Measurements from ENCODE around the gene KCNJ6. TPM values are rescaled to one million over a fixed set of nuclear protein-coding genes. Genes with fewer than 3 reads are reported as not detected.

KCNJ6 gene
- total and polyA plus RNA-seq, 2 of the 8 experiments (the other 6 are each of a cell fraction or from before 2014, with no cell fraction given) = 0.51 to 1.2 TPM

- Histone ChIP-seq H3K9ac (replicated peaks in 1 of 4; ENCODE audit: extremely low read depth in 1 of 4, low read depth in 3 of 4, low read length in 3 of 4) (no peak overlapping the region), H2BK15ac (ENCODE audit: low read length) (no peak overlapping the region), H3K4ac (replicated peaks; ENCODE audit: insufficient read length, low read depth, low read length) (no peak overlapping the region), H2BK120ac (replicated peaks; ENCODE audit: low read depth, low read length) (no peak overlapping the region), H4K91ac (replicated peaks; ENCODE audit: insufficient read length, low read length) (no peak overlapping the region), H3K27ac (ENCODE audit: low read depth, low read length) (no peak overlapping the region), H3K23me2 (ENCODE audit: low read depth, low read length) (no peaks in the 10 kb centered on the region), H3K14ac (ENCODE audit: insufficient read length) (no peak overlapping the region), H3K18ac (ENCODE audit: extremely low read depth, low read length) (no peak overlapping the region), H3K27me3 (replicated peaks in 1 of 4; ENCODE audit: control insufficient read depth in 3 of 4, extremely low read depth in 1 of 4, insufficient read depth in 3 of 4, low read length in 3 of 4) (no peaks in the 10 kb centered on the region; a peak in 1 of 7 replicates), H3K9me3 (ENCODE audit: insufficient read depth in 2 of 2, low read depth in 1 of 2, low read length in 1 of 2) (peaks cover 12 to 13% of the 10 kb centered on the region in 2 experiments; a peak in 3 of 4 replicates), H2BK20ac (ENCODE audit: low read length) (no peak overlapping the region), H4K5ac (ENCODE audit: insufficient read length, low read depth, low read length) (no peak overlapping the region), H2BK12ac (ENCODE audit: low read depth, low read length) (no peak overlapping the region), H3K4me1 (replicated peaks in 1 of 4; ENCODE audit: control insufficient read depth in 3 of 4, insufficient read depth in 4 of 4, low read length in 3 of 4) (no peaks in the 10 kb centered on the region), H3K79me2 (ENCODE audit: control insufficient read depth in 1 of 2, insufficient read depth in 2 of 2, low read length in 2 of 2) (no peaks in the 10 kb centered on the region), H3K4me3 (ENCODE audit: extremely low read depth in 1 of 4, insufficient read depth in 2 of 4, low read depth in 3 of 4, low read length in 4 of 4) (no peak overlapping the region), H3K36me3 (ENCODE audit: control insufficient read depth in 2 of 4, insufficient read depth in 4 of 4, low read length in 3 of 4) (no peaks in the 10 kb centered on the region), H4K8ac (ENCODE audit: extremely low read depth, insufficient read depth, low read length) (no peak overlapping the region), H2AFZ (ENCODE audit: low read length) (no peak overlapping the region), H3K79me1 (ENCODE audit: low read depth, low read length) (no peaks in the 10 kb centered on the region), H3K4me2 (ENCODE audit: insufficient read depth in 1 of 2, low read depth in 2 of 2, low read length in 2 of 2) (no peak overlapping the region), H2AK5ac (ENCODE audit: low read depth, low read length) (no peak overlapping the region), H3K23ac (ENCODE audit: insufficient read length) (no peak overlapping the region), H3K56ac (replicated peaks; ENCODE audit: insufficient read length, low read depth, low read length) (no peak overlapping the region), H4K20me1 (replicated peaks in 1 of 2; ENCODE audit: control insufficient read depth in 1 of 2, insufficient read depth in 2 of 2, low read length in 2 of 2) (no peaks in the 10 kb centered on the region), H2BK5ac (ENCODE audit: low read depth, low read length) (no peak overlapping the region)
- ChIA-PET POLR2A (ENCODE audit: partially characterized antibody) (no interaction called here), CTCF (ENCODE audit: partially characterized antibody) (interaction anchor here (1.1 to 1.4 kb wide), 2 partner anchors 10 to 353 kb away, joined by 3 to 6 read pairs; no protein-coding TSS in a partner anchor)
- DNase-seq (ENCODE audit: low read depth in 1 of 2, low spot score in 2 of 2) (no peak), FAIRE-seq (no peak)
- 50% methylated on average over 1 of the region's 1 CpG; no CpG with 5 or more reads in 1 of the 2 experiments for WGBS, 2 experiments (ENCODE audit: extremely low coverage in 1 of 2, insufficient coverage in 1 of 2, insufficient read length in 1 of 2, insufficient replicate concordance in 2 of 2, low coverage in 1 of 2, low lambda C conversion rate in 2 of 2, missing lambda C conversion rate in 1 of 2)
- TF ChIP-seq BACH1 (IDR thresholded peaks at IDR 0.05; ENCODE audit: low read length) (no peak), POLR2A (IDR thresholded peaks at IDR 0.05; ENCODE audit: control extremely low read depth in 1 of 2, low read depth in 2 of 2, low read length in 2 of 2) (no peak), ASH2L (IDR thresholded peaks at IDR 0.05; ENCODE audit: low read length) (no peak), EZH2 (IDR thresholded peaks at IDR 0.05; ENCODE audit: low read depth, low read length, severe bottlenecking) (no peak), NANOG (IDR thresholded peaks at IDR 0.05; ENCODE audit: insufficient read depth, low read depth, low read length, poor library complexity, severe bottlenecking) (no peak), EGR1 (IDR thresholded peaks at IDR 0.05; ENCODE audit: borderline replicate concordance, low read depth, low read length) (no peak), CREB1 (IDR thresholded peaks at IDR 0.05) (no peak), JUN (IDR thresholded peaks at IDR 0.05; ENCODE audit: low read depth, low read length) (no peak), JUND (IDR thresholded peaks at IDR 0.05; ENCODE audit: low read length) (no peak), GTF2F1 (IDR thresholded peaks at IDR 0.05; ENCODE audit: borderline replicate concordance, low read depth, low read length) (no peak), KDM4A (IDR thresholded peaks at IDR 0.05; ENCODE audit: low read depth, low read length, severe bottlenecking) (no peak), MAFK (IDR thresholded peaks at IDR 0.05; ENCODE audit: low read depth, low read length) (no peak), USF2 (IDR thresholded peaks at IDR 0.05; ENCODE audit: low read length) (no peak)
Observed at GRCh38 chr21:37769656-37770055, 146.6 kb downstream of the KCNJ6 start.
